ENCODE measurements around the gene HOXA4. TPM values are rescaled to one million over a fixed set of nuclear protein-coding genes. Genes with fewer than 3 reads are reported as not detected.

The HOXA4 gene
- total RNA-seq, 1 experiment from 2014 or later = 2.3 TPM

GRCh38 chr7:27123007-27123476 lies 7.5 kb downstream of the HOXA4 start:
- no peaks in the 10 kb centered on the region for H3F3A ChIP-seq (ENCODE audit: low read length, unreplicated experiment)
- peak overlapping the region; percentile 38 for H3K4me2 ChIP-seq (ENCODE audit: low read length)
- H3K9me2 ChIP-seq (replicated peaks; ENCODE audit: low read length) = no peaks in the 10 kb centered on the region
- intact Hi-C loops (cut with micrococcal nuclease) = no loop called here
- CTCF ChIA-PET = no interaction called here
- H3K27ac ChIP-seq (ENCODE audit: low read length) = no peak overlapping the region
- BruUV-seq (replicated peaks) = no TSS peak
- no peaks in the 10 kb centered on the region; the same call in 1 of the 2 replicates for H3K36me3 ChIP-seq (ENCODE audit: low read depth, low read length)
- H3K4me3 ChIP-seq (ENCODE audit: low read length) = no peak overlapping the region; the same call in 1 of the 2 replicates
- POLR2A ChIA-PET (ENCODE audit: unreplicated experiment) = interaction anchor here (0.6 to 0.7 kb wide), 3 partner anchors 8 to 25 kb away, joined by 3 to 5 read pairs (median 4); no protein-coding TSS in a partner anchor
- ATAC-seq = 0 out of 2 replicates have a peak, but pooled peaks have one; percentile 9
- DNase-seq = no peak
- peak overlapping the region; percentile 51; the same call in 1 of the 2 replicates for H3K9ac ChIP-seq (ENCODE audit: low read length)
- TF ChIP-seq EZH2 (IDR thresholded peaks at IDR 0.05; ENCODE audit: low read length, unreplicated experiment) = no peak
- peaks cover 18% of the 10 kb centered on the region; the same call in 1 of the 2 replicates for H3K79me2 ChIP-seq (ENCODE audit: low read length)
- 0 out of 2 replicates have a peak, but pooled peaks cover under 1% of the 10 kb centered on the region for H3K4me1 ChIP-seq (ENCODE audit: insufficient read depth, low read length)
- H2AFZ ChIP-seq (ENCODE audit: low read length) = 0 out of 2 replicates have a peak overlapping the region, but pooled peaks have one; percentile 1
- no peaks in the 10 kb centered on the region for H4K20me1 ChIP-seq (ENCODE audit: low read length)
- H3K27me3 ChIP-seq (ENCODE audit: low read length) = no peaks in the 10 kb centered on the region
- H3K9me3 ChIP-seq (ENCODE audit: low read length) = no peaks in the 10 kb centered on the region

GRCh38 chr7:27122077-27122910 lies 8.3 kb downstream of the HOXA4 start:
- Histone ChIP-seq H3K27me3 (ENCODE audit: low read length) (no peaks in the 10 kb centered on the region), H3F3A (ENCODE audit: low read length, unreplicated experiment) (no peaks in the 10 kb centered on the region), H3K36me3 (ENCODE audit: low read depth, low read length) (no peaks in the 10 kb centered on the region; the same call in 1 of the 2 replicates), H3K79me2 (ENCODE audit: low read length) (peaks cover 24% of the 10 kb centered on the region; the same call in 1 of the 2 replicates), H3K9me2 (replicated peaks; ENCODE audit: low read length) (no peaks in the 10 kb centered on the region), H3K9me3 (ENCODE audit: low read length) (no peaks in the 10 kb centered on the region), H3K9ac (ENCODE audit: low read length) (peak overlapping the region; percentile 51), H3K27ac (ENCODE audit: low read length) (no peak overlapping the region), H3K4me2 (ENCODE audit: low read length) (peak overlapping the region; percentile 38), H4K20me1 (ENCODE audit: low read length) (no peaks in the 10 kb centered on the region), H3K4me3 (ENCODE audit: low read length) (peak overlapping the region; percentile 45), H3K4me1 (ENCODE audit: insufficient read depth, low read length) (no peaks in the 10 kb centered on the region), H2AFZ (ENCODE audit: low read length) (0 out of 2 replicates have a peak overlapping the region, but pooled peaks have one; percentile 1)
- TF ChIP-seq EZH2 (IDR thresholded peaks at IDR 0.05; ENCODE audit: low read length, unreplicated experiment) (no peak), CTCF (conservative IDR thresholded peaks at IDR 0.05; ENCODE audit: low read depth, low read length) (no peak), EZH2phosphoT487 (IDR thresholded peaks at IDR 0.05; ENCODE audit: borderline replicate concordance, low read length) (no peak)
- ChIA-PET POLR2A (ENCODE audit: unreplicated experiment) (interaction anchor here (0.6 to 0.7 kb wide), 3 partner anchors 9 to 26 kb away, joined by 3 to 5 read pairs (median 4); no protein-coding TSS in a partner anchor), CTCF (no interaction called here)
- TSS peak; percentile 36 for BruUV-seq (replicated peaks)
- ATAC-seq (peak; percentile 65), DNase-seq (no peak)
- intact Hi-C loops (cut with micrococcal nuclease) = no loop called here

GRCh38 chr7:27121684-27122076 lies 8.9 kb downstream of the HOXA4 start:
- no TSS peak for BruUV-seq (replicated peaks)

More at GRCh38 chr7:27121684-27122076, 8.9 kb downstream of the HOXA4 start:
- H2AFZ ChIP-seq (ENCODE audit: low read length) = no peak overlapping the region
- ChIA-PET POLR2A (ENCODE audit: unreplicated experiment) (no interaction called here), CTCF (no interaction called here)
- no peaks in the 10 kb centered on the region for H3K27me3 ChIP-seq (ENCODE audit: low read length)
- ATAC-seq = no peak
- H3K79me2 ChIP-seq (ENCODE audit: low read length) = peaks cover 30% of the 10 kb centered on the region
- peak overlapping the region; percentile 51 for H3K9ac ChIP-seq (ENCODE audit: low read length)
- peaks cover 2% of the 10 kb centered on the region for H3K4me1 ChIP-seq (ENCODE audit: insufficient read depth, low read length)
- no peak overlapping the region for H3K27ac ChIP-seq (ENCODE audit: low read length)
- H3K9me2 ChIP-seq (replicated peaks; ENCODE audit: low read length) = no peaks in the 10 kb centered on the region
- peak overlapping the region; percentile 38 for H3K4me2 ChIP-seq (ENCODE audit: low read length)
- H3F3A ChIP-seq (ENCODE audit: low read length, unreplicated experiment) = no peaks in the 10 kb centered on the region
- no peaks in the 10 kb centered on the region for H4K20me1 ChIP-seq (ENCODE audit: low read length)
- no peaks in the 10 kb centered on the region; the same call in 1 of the 2 replicates for H3K36me3 ChIP-seq (ENCODE audit: low read depth, low read length)
- DNase-seq = no peak
- intact Hi-C loops (cut with micrococcal nuclease) = no loop called here
- TF ChIP-seq EZH2 (IDR thresholded peaks at IDR 0.05; ENCODE audit: low read length, unreplicated experiment) (no peak), EZH2phosphoT487 (IDR thresholded peaks at IDR 0.05; ENCODE audit: borderline replicate concordance, low read length) (no peak), CTCF (conservative IDR thresholded peaks at IDR 0.05; ENCODE audit: low read depth, low read length) (no peak)
- peak overlapping the region; percentile 45 for H3K4me3 ChIP-seq (ENCODE audit: low read length)
- no peaks in the 10 kb centered on the region for H3K9me3 ChIP-seq (ENCODE audit: low read length)
